ENCODE measurements around the gene INS. TPM values are rescaled to one million over a fixed set of nuclear protein-coding genes. Genes with fewer than 3 reads are reported as not detected.

Gene INS
- total RNA-seq, 2 donors from 2014 or later = not detected

GRCh38 chr11:2135648-2136201 is 25.3 kb downstream of the INS start:
- WGBS, 2 experiments (ENCODE audit: insufficient coverage in 1 of 2, insufficient read length in 1 of 2) = 85 to 86% methylated on average over 9 to 14 of the region's 14 CpGs
- no peaks in the 10 kb centered on the region for H3K9me3 ChIP-seq (ENCODE audit: control insufficient read depth, low read length)
- Mint-ChIP-seq H3K27me3 (ENCODE audit: insufficient read depth) (peaks cover 78% of the 10 kb centered on the region), H3K9me3 (no peaks in the 10 kb centered on the region), H3K4me3 (no peak overlapping the region), H3K4me1 (no peaks in the 10 kb centered on the region), H3K27ac (no peak overlapping the region), H3K36me3 (ENCODE audit: low read depth) (no peaks in the 10 kb centered on the region)
- H3K4me3 ChIP-seq (ENCODE audit: low read length) = no peak overlapping the region
- no peaks in the 10 kb centered on the region for H3K36me3 ChIP-seq (ENCODE audit: control insufficient read depth, insufficient read depth, low read length)
- no peak overlapping the region for H3K27ac ChIP-seq (ENCODE audit: low read depth, low read length)
- no peak overlapping the region for H3K9ac ChIP-seq (ENCODE audit: extremely low read depth, low read length, poor library complexity, severe bottlenecking)
- no peak for DNase-seq
- H3K4me1 ChIP-seq (ENCODE audit: control insufficient read depth, insufficient read depth, low read length) = no peaks in the 10 kb centered on the region
- H3K27me3 ChIP-seq (ENCODE audit: control insufficient read depth, insufficient read depth, low read length, poor library complexity, severe bottlenecking) = peaks cover 69% of the 10 kb centered on the region
- TF ChIP-seq CTCF (conservative IDR thresholded peaks at IDR 0.05) = no peak

GRCh38 chr11:2135018-2135569 is 25.9 kb downstream of the INS start:
- TF ChIP-seq CTCF (conservative IDR thresholded peaks at IDR 0.05) = no peak
- DNase-seq = no peak
- Mint-ChIP-seq H3K27ac (no peak overlapping the region), H3K4me1 (no peaks in the 10 kb centered on the region), H3K27me3 (ENCODE audit: insufficient read depth) (peaks cover 72% of the 10 kb centered on the region), H3K4me3 (no peak overlapping the region), H3K36me3 (ENCODE audit: low read depth) (no peaks in the 10 kb centered on the region), H3K9me3 (no peaks in the 10 kb centered on the region)
- H3K27me3 ChIP-seq (ENCODE audit: control insufficient read depth, insufficient read depth, low read length, poor library complexity, severe bottlenecking) = peaks cover 62% of the 10 kb centered on the region
- no peaks in the 10 kb centered on the region for H3K9me3 ChIP-seq (ENCODE audit: control insufficient read depth, low read length)
- H3K27ac ChIP-seq (ENCODE audit: low read depth, low read length) = no peak overlapping the region
- no peak overlapping the region for H3K4me3 ChIP-seq (ENCODE audit: low read length)
- 87 to 90% methylated on average over 16 to 26 of the region's 26 CpGs for WGBS, 2 experiments (ENCODE audit: insufficient coverage in 1 of 2, insufficient read length in 1 of 2)
- no peak overlapping the region for H3K9ac ChIP-seq (ENCODE audit: extremely low read depth, low read length, poor library complexity, severe bottlenecking)
- H3K36me3 ChIP-seq (ENCODE audit: control insufficient read depth, insufficient read depth, low read length) = no peaks in the 10 kb centered on the region
- no peaks in the 10 kb centered on the region for H3K4me1 ChIP-seq (ENCODE audit: control insufficient read depth, insufficient read depth, low read length)

- peaks cover 69% of the 10 kb centered on the region for H3K27me3 Mint-ChIP-seq (ENCODE audit: insufficient read depth)
- H3K9me3 ChIP-seq (ENCODE audit: control insufficient read depth, low read length) = no peaks in the 10 kb centered on the region
- no peak overlapping the region for H3K27ac ChIP-seq (ENCODE audit: low read depth, low read length)
- no peaks in the 10 kb centered on the region for H3K4me1 Mint-ChIP-seq
- WGBS, 2 experiments (ENCODE audit: insufficient coverage in 1 of 2, insufficient read length in 1 of 2) = 85 to 88% methylated on average over 2 to 15 of the region's 19 CpGs
- no peak overlapping the region for H3K4me3 Mint-ChIP-seq
- peaks cover 56% of the 10 kb centered on the region for H3K27me3 ChIP-seq (ENCODE audit: control insufficient read depth, insufficient read depth, low read length, poor library complexity, severe bottlenecking)
- H3K9ac ChIP-seq (ENCODE audit: extremely low read depth, low read length, poor library complexity, severe bottlenecking) = no peak overlapping the region
- H3K4me1 ChIP-seq (ENCODE audit: control insufficient read depth, insufficient read depth, low read length) = no peaks in the 10 kb centered on the region
- no peaks in the 10 kb centered on the region for H3K36me3 ChIP-seq (ENCODE audit: control insufficient read depth, insufficient read depth, low read length)
- H3K36me3 Mint-ChIP-seq (ENCODE audit: low read depth) = no peaks in the 10 kb centered on the region
- H3K27ac Mint-ChIP-seq = no peak overlapping the region
- no peak for DNase-seq
- H3K4me3 ChIP-seq (ENCODE audit: low read length) = no peak overlapping the region
- TF ChIP-seq CTCF (conservative IDR thresholded peaks at IDR 0.05) = no peak
- no peaks in the 10 kb centered on the region for H3K9me3 Mint-ChIP-seq
Measured at GRCh38 chr11:2134022-2135010, 26.7 kb downstream of the INS start.

All from endodermal cell (in vitro differentiated cells).